HG02623 (cell line): Measurements from ENCODE around the gene MTFR1L.

Experiments
- ATAC-seq: cut with Tn5 transposase; IDR thresholded peaks from one replicate; pipeline ENCODE4 v1.9.1; 2021; ENCODE audit warnings: moderate library complexity; ENCODE audit not compliant: unreplicated experiment

The MTFR1L gene

DNA sequence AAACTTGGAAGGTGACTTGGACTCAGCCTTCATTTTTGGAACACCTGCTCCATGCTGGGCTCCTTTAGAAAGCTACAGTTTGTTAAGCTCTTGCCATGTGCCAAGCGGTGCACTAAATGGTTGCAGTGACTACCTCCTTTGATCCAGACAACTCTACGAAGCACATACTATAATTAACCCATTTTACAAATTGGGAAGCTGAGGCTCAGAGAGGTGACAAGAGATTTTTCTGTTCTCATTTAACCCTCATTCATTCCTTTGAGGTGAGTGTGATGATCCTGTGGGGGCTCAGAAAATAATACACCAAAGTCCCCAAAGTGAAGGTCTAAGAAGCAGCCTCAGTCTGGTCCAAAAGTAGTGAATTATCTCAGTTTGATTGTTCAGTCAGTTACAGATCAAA, 57.4 kb downstream of the MTFR1L start:
- ATAC-seq, result no peak

DNA sequence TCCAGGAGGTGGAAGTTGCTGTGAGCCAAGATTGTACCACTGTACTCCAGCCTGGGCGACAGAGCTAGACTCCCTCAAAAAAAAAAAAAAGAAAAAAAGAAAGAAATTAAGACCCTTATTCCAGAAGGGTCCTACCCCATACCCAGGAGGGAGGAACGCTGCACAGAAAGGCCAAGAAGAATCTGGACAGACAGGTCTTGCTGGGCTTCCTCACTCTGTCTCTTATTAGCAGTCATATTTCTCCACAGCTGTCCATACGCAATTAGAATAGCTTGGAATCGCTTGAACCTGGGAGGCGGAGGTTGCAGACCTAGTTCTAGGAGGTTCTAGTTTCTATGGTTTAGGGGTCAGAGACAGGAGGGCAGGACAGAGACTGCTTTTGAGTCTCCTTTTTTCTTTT, 58.9 kb downstream of the MTFR1L start:
- ATAC-seq, result no peak

GRCh38 chr1:25879675-25880074, 59.9 kb downstream of the MTFR1L start:
- no peak for ATAC-seq

DNA sequence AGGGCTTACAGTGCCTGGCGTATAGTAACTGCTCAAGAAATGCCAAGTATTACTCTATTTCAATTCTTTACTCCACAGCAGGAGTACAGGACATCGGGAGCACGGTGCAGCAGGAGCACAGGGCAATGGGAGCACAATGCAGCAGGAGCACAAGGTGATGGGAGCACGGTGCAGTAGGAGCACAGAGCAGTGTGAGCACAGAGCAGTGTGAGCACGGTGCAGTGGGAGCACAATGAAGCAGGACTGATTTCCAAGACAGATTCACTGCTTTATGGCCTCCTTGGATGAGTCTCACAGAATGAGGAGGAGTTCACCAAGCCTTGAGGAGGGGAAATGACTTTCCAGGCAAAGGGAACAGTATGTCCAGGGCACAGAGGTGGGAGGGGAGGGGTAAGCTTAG, 60.8 kb downstream of the MTFR1L start:
- ATAC-seq, result no peak

DNA sequence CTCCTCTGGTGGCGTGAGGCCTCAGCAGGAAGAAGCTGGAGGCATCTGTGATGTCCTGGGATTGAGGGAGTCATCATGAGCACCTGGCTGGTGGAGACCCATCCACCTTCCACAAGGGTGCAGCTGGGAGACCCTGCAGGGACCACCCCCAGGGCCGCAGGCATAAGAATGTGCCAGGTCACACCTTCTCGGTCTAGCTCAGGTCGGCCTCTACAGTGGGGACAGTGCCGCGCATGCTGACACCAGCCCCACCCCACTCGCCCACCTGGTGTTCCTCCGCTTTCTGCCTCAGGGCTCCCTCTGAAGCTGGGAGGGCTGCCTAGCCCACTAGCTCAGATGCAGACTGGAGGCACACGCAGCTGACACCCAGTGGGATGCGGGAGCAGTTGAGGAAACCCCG, 61.5 kb downstream of the MTFR1L start:
- no peak for ATAC-seq
